K562 (cell line): ENCODE data around the gene DNAAF2. TPM values are rescaled to one million over a fixed set of nuclear protein-coding genes. Genes with fewer than 3 reads are reported as not detected.
A peak's percentile ranks its signal among the peaks of the same experiment; 100 is the strongest.

Source experiments
- CREB1 ChIP-seq, 2 experiments: sonication (generic) in 1 of 2; formaldehyde crosslinking in 1 of 2; IDR thresholded peaks; 2 replicates each; pipeline versions ENCODE4 v1.6.1 to v1.8.0; 2012 to 2022; ENCODE audit warnings: inconsistent platforms in 1 of 2, mild to moderate bottlenecking in 1 of 2, missing genetic modification reagents in 1 of 2, moderate library complexity in 1 of 2
- CSDE1 ChIP-seq, 2 experiments: fragments of 450-650 bp; IDR thresholded peaks; 2 replicates each; pipeline ENCODE4 v1.6.1; 2016; ENCODE audit warnings: mild to moderate bottlenecking in 1 of 2
- DIDO1 ChIP-seq: fragments of 450-650 bp; IDR thresholded peaks from 2 replicates; pipeline ENCODE4 v1.6.1; 2016; ENCODE audit warnings: low read depth, missing biosample characterization, missing genetic modification characterization
- FOS ChIP-seq: IDR thresholded peaks from 3 replicates; pipeline ENCODE4 v1.6.1; 2011; ENCODE audit not compliant: insufficient read length; ENCODE audit errors: extremely low read depth
- HNRNPUL1 ChIP-seq: fragments of 200-400 bp; formaldehyde crosslinking; IDR thresholded peaks from 2 replicates; pipeline ENCODE4 v1.6.1; 2017; ENCODE audit warnings: low read length
- HOXB6 ChIP-seq: fragments of 250-450 bp; sonication (Bioruptor Pico); IDR thresholded peaks from 2 replicates; pipeline ENCODE4 v1.5.1; 2022; ENCODE audit warnings: mild to moderate bottlenecking, borderline replicate concordance
- KLF1 ChIP-seq: fragments of 450-650 bp; IDR thresholded peaks from 2 replicates; pipeline ENCODE4 v1.6.1; 2016; ENCODE audit warnings: missing genetic modification characterization, missing compliant biosample characterization
- MAZ ChIP-seq, 2 experiments: fragments of 450-650 bp in 1 of 2; sonication (generic) in 1 of 2; formaldehyde crosslinking; IDR thresholded peaks in 1 of 2; conservative IDR thresholded peaks in 1 of 2; 2 replicates each; pipeline versions ENCODE4 v1.4.0 to v1.5.0; 2020; ENCODE audit warnings: mild to moderate bottlenecking in 1 of 2, missing genetic modification reagents in 1 of 2
- MED1 ChIP-seq: sonication (generic); formaldehyde crosslinking; IDR thresholded peaks from 2 replicates; pipeline ENCODE4 v1.8.1; 2023; ENCODE audit warnings: missing genetic modification reagents, borderline replicate concordance
- MEF2A ChIP-seq: IDR thresholded peaks from 2 replicates; pipeline ENCODE4 v1.6.1; 2011; ENCODE audit warnings: low read depth, mild to moderate bottlenecking, low read length, moderate library complexity; ENCODE audit not compliant: control insufficient read depth
- NR1H2 ChIP-seq: sonication (generic); formaldehyde crosslinking; IDR thresholded peaks from 2 replicates; pipeline ENCODE4 v1.4.0; 2020; ENCODE audit warnings: mild to moderate bottlenecking, missing genetic modification reagents
- RNF2 ChIP-seq: sonication (generic); IDR thresholded peaks from 2 replicates; pipeline ENCODE4 v1.6.1; 2016
- SIRT6 ChIP-seq: IDR thresholded peaks from one replicate; pipeline ENCODE4 v1.6.1; 2012; ENCODE audit warnings: low read depth, mild to moderate bottlenecking, control low read depth, inconsistent platforms, low read length, moderate library complexity
- SIX5 ChIP-seq, 2 experiments: IDR thresholded peaks; 2 replicates each; pipeline ENCODE4 v1.6.1; 2011; ENCODE audit warnings: low read length in 2 of 2, borderline replicate concordance in 1 of 2, low read depth in 1 of 2, mild to moderate bottlenecking in 1 of 2, moderate library complexity in 1 of 2; ENCODE audit not compliant: insufficient read depth in 1 of 2
- SLC30A9 ChIP-seq: fragments of 250-450 bp; sonication (Bioruptor Pico); IDR thresholded peaks from 2 replicates; pipeline ENCODE4 v1.8.0; 2022; ENCODE audit warnings: mild to moderate bottlenecking, moderate library complexity
- SREBF2 ChIP-seq: sonication (generic); formaldehyde crosslinking; IDR thresholded peaks from 2 replicates; pipeline ENCODE4 v1.4.0; 2020; ENCODE audit warnings: mild to moderate bottlenecking, missing genetic modification reagents
- SRF ChIP-seq, 2 experiments: fragments of 250-450, 450-650 bp in 1 of 2; sonication (Bioruptor Pico) in 1 of 2; sonication (generic) in 1 of 2; formaldehyde crosslinking; IDR thresholded peaks; 2 replicates each; pipeline versions ENCODE4 v1.5.0 to v1.5.1; 2020 to 2022; ENCODE audit warnings: mild to moderate bottlenecking in 1 of 2, missing genetic modification reagents in 1 of 2
- TCF7L2 ChIP-seq: fragments of 150-350 bp; IDR thresholded peaks from 2 replicates; pipeline ENCODE4 v1.6.1; 2016; ENCODE audit warnings: low read depth, mild to moderate bottlenecking, low read length, moderate library complexity
- XRCC3 ChIP-seq: fragments of 450-650 bp; IDR thresholded peaks from 2 replicates; pipeline ENCODE4 v1.6.1; 2017; ENCODE audit warnings: mild to moderate bottlenecking, moderate library complexity
- ZKSCAN8 ChIP-seq: fragments of 200-800 bp; sonication (Bioruptor generic); IDR thresholded peaks from 2 replicates; pipeline ENCODE4 v1.6.1; 2016; ENCODE audit warnings: missing genetic modification characterization, missing compliant biosample characterization
- ZNF311 ChIP-seq: fragments of 250-450 bp; sonication (Bioruptor Pico); IDR thresholded peaks from 2 replicates; pipeline ENCODE4 v1.4.0; 2020; ENCODE audit warnings: mild to moderate bottlenecking, moderate library complexity
- ZNF354B ChIP-seq: fragments of 250-450 bp; sonication (Bioruptor Pico); IDR thresholded peaks from 2 replicates; pipeline ENCODE4 v1.4.0; 2020
- ZNF717 ChIP-seq: fragments of 250-450 bp; sonication (Bioruptor Pico); IDR thresholded peaks from 2 replicates; pipeline ENCODE4 v1.5.0; 2021
- polyA plus RNA-seq, 8 experiments: library from polyadenylated mRNA; depleted of rRNA in 4 of 8; stranded (reverse) in 5 of 8; unstranded in 3 of 8; fragments of >200 nt; fragmentation: Nextera tagmentation in 2 of 8; fragmentation: Illumina TruSeq in 1 of 8; extraction: Ambion mirVana in 2 of 8; extraction: Trizol in 1 of 8; gene quantifications; 2 replicates each; pipeline versions ENCODE4 v1.2.1 to v1.2.3, GENCODE V29; 2011 to 2014; ENCODE audit warnings: inconsistent platforms in 1 of 8, missing spikeins in 1 of 8
- total RNA-seq, 7 experiments: library from RNA; depleted of rRNA in 6 of 7; stranded (reverse); fragments of >200 nt in 6 of 7; fragmentation: Illumina TruSeq in 2 of 7; extraction: Trizol in 2 of 7; gene quantifications; 2 replicates each; pipeline versions ENCODE4 v1.2.1 to v1.2.3, GENCODE V29; 2011 to 2021; ENCODE audit warnings: low replicate concordance in 1 of 7
- TF ChIP-seq, protein P1 (sequence below): IDR thresholded peaks from 2 replicates; pipeline ENCODE4 v1.6.1; 2011; ENCODE audit warnings: borderline replicate concordance, low read depth, mild to moderate bottlenecking, moderate library complexity, low read length; ENCODE audit not compliant: insufficient read depth, poor library complexity, severe bottlenecking
- TF ChIP-seq, protein P2 (sequence below): fragments of 200-800 bp; sonication (Bioruptor generic); IDR thresholded peaks from 2 replicates; pipeline ENCODE4 v1.6.1; 2017; ENCODE audit warnings: missing genetic modification characterization, missing compliant biosample characterization

Gene DNAAF2
- total and polyA plus RNA-seq, 9 of the 15 experiments (the other 6 are each of a cell fraction or from before 2014, with no cell fraction given): 2.4 to 14.6 (median 11.1) TPM

DNA sequence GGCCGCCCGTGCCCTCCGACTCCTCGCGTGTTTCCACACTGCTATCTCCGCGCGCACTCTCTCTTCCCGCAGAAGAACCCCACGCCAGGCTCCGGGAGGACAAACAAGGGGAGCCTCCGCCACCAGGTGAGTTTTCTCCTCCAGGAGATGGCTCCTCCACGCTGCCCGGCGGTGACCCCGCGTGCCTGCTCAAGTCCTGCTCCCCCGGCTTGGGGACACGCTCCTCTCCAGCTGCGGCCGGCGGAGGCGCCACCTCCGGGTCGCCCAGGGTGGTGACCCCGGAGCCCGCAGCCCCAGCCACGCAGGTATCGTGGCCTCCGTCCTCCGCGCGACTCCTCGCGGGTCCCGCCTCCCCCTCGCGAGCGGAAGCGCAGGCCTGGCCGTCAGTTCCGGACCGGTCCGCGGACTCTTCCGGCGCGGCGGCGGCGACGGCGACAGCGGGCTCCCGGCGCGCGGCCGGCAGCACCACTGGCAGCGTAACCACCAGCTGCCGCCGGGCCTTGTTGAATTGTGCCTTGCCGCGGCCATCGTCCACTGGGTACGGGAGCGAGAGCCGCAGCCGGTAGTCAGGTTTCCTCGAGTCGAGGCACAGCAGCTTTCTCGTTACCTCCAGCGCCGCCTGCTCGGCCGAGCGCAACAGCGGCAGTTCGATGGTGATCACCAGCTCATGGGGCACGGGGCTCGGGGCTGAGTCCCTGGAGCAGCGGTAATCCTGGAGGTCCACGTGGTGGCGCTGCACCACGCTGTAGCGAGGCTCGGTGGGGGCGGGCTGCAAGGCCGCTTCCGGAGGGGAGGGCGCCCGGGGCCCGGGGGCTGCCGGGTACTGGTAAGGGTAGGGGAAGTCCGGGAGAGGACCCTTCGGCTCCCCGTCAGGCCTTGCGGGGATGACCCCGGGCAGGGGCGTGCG lies 1.2 kb downstream of the DNAAF2 start (continued):
- TF ChIP-seq SRF (CRISPR knock-in tag; IDR thresholded peaks at IDR 0.05) (no peak), SIRT6 (no peak), ZNF311 (CRISPR knock-in tag) (no peak), SREBF2 (CRISPR knock-in tag) (no peak), DIDO1 (no peak), ZNF717 (no peak), TCF7L2 (no peak), SIX5 (IDR thresholded peaks at IDR 0.05; ENCODE audit: borderline replicate concordance in 1 of 2, insufficient read depth in 1 of 2, low read depth in 1 of 2, low read length in 2 of 2) (no peak), HOXB6 (CRISPR knock-in tag) (no peak), NR1H2 (peak; percentile 73; the same call in 1 of the 2 replicates), MEF2A (no peak), CREB1 (IDR thresholded peaks at IDR 0.05) (peak; percentile 81), CREB1 (CRISPR knock-in tag; IDR thresholded peaks at IDR 0.05) (peak; percentile 85), XRCC3 (no peak), KLF1 (no peak), SLC30A9 (no peak), MED1 (no peak), FOS (no peak), RNF2 (peak; percentile 66), ZNF354B (no peak), MAZ (CRISPR knock-in tag; conservative IDR thresholded peaks at IDR 0.05 in 1 of 2, IDR thresholded peaks at IDR 0.05 in 1 of 2) (peak; percentile 90 to 96), ZKSCAN8 (no peak), CSDE1 (IDR thresholded peaks at IDR 0.05) (no peak; a peak in 1 of 4 replicates), HNRNPUL1 (no peak)
- TF ChIP-seq, protein P1, sequence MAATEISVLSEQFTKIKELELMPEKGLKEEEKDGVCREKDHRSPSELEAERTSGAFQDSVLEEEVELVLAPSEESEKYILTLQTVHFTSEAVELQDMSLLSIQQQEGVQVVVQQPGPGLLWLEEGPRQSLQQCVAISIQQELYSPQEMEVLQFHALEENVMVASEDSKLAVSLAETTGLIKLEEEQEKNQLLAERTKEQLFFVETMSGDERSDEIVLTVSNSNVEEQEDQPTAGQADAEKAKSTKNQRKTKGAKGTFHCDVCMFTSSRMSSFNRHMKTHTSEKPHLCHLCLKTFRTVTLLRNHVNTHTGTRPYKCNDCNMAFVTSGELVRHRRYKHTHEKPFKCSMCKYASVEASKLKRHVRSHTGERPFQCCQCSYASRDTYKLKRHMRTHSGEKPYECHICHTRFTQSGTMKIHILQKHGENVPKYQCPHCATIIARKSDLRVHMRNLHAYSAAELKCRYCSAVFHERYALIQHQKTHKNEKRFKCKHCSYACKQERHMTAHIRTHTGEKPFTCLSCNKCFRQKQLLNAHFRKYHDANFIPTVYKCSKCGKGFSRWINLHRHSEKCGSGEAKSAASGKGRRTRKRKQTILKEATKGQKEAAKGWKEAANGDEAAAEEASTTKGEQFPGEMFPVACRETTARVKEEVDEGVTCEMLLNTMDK: peak; percentile 83
- TF ChIP-seq, protein P2, sequence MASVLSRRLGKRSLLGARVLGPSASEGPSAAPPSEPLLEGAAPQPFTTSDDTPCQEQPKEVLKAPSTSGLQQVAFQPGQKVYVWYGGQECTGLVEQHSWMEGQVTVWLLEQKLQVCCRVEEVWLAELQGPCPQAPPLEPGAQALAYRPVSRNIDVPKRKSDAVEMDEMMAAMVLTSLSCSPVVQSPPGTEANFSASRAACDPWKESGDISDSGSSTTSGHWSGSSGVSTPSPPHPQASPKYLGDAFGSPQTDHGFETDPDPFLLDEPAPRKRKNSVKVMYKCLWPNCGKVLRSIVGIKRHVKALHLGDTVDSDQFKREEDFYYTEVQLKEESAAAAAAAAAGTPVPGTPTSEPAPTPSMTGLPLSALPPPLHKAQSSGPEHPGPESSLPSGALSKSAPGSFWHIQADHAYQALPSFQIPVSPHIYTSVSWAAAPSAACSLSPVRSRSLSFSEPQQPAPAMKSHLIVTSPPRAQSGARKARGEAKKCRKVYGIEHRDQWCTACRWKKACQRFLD (CRISPR knock-in tag): no peak
